HG03139 (cell line): ENCODE measurements around the gene PARVB.

Experiments
- ATAC-seq: cut with Tn5 transposase; IDR thresholded peaks from one replicate; pipeline ENCODE4 v1.9.1; 2021; ENCODE audit not compliant: unreplicated experiment

PARVB gene

GRCh38 chr22:44026630-44027511 lies 2.8 kb downstream of the PARVB start:
- ATAC-seq, result peak; percentile 38

GRCh38 chr22:44028091-44028490 lies 4.0 kb downstream of the PARVB start:
- ATAC-seq, result no peak

- ATAC-seq, result no peak
These were observed 5.0 kb downstream of the PARVB start for GRCh38 chr22:44029069-44029468.

- ATAC-seq, result no peak
These were observed 6.1 kb downstream of the PARVB start for GRCh38 chr22:44030051-44030701.

GRCh38 chr22:44030702-44031082 lies 6.6 kb downstream of the PARVB start:
- no peak for ATAC-seq

GRCh38 chr22:44031158-44031952 lies 7.3 kb downstream of the PARVB start:
- no peak for ATAC-seq

- ATAC-seq, result no peak
These were observed 8.1 kb downstream of the PARVB start for GRCh38 chr22:44032126-44032730.

GRCh38 chr22:44033287-44033686 lies 9.2 kb downstream of the PARVB start:
- ATAC-seq, result no peak

GRCh38 chr22:44033694-44034093 lies 9.6 kb downstream of the PARVB start:
- no peak for ATAC-seq

- no peak for ATAC-seq
These were observed 13.6 kb downstream of the PARVB start for GRCh38 chr22:44037519-44038375.

GRCh38 chr22:44039566-44040171 lies 15.6 kb downstream of the PARVB start:
- ATAC-seq, result no peak

GRCh38 chr22:44042249-44043218 lies 18.4 kb downstream of the PARVB start:
- ATAC-seq, result peak; percentile 69

- ATAC-seq, result no peak
These were observed 21.0 kb downstream of the PARVB start for GRCh38 chr22:44045145-44045544.

GRCh38 chr22:44046485-44047141 lies 22.5 kb downstream of the PARVB start:
- ATAC-seq, result no peak

- no peak for ATAC-seq
These were observed 23.8 kb downstream of the PARVB start for GRCh38 chr22:44047891-44048301.

GRCh38 chr22:44049486-44050231 lies 25.6 kb downstream of the PARVB start:
- no peak for ATAC-seq

GRCh38 chr22:44050766-44051355 lies 26.8 kb downstream of the PARVB start:
- ATAC-seq, result no peak
